ENCODE data around the gene RABGAP1L. TPM values are rescaled to one million over a fixed set of nuclear protein-coding genes. Genes with fewer than 3 reads are reported as not detected.

The RABGAP1L gene
- total RNA-seq, 2 donors from 2014 or later, result 51.4 to 124 TPM

GRCh38 chr1:174898102-174898797 lies 738.9 kb downstream of the RABGAP1L start:
- no peaks in the 10 kb centered on the region for H3K9me3 ChIP-seq
- intact Hi-C loops (cut with DNase I), result no loop called here
- 14 to 29% methylated on average over 3 of the region's 3 CpGs for WGBS, 2 donors

GRCh38 chr1:174900317-174900716 lies 741.0 kb downstream of the RABGAP1L start:
- TF ChIP-seq POLR2A (IDR thresholded peaks at IDR 0.05) (no peak), CTCF (IDR thresholded peaks at IDR 0.05) (no peak)
- Histone ChIP-seq H3K4me3 (no peak overlapping the region), H3K27me3 (no peaks in the 10 kb centered on the region), H3K9me3 (no peaks in the 10 kb centered on the region), H3K27ac (no peak overlapping the region), H3K36me3 (replicated peaks in 1 of 2; ENCODE audit: insufficient read depth in 1 of 2, low read depth in 2 of 2) (no peaks in the 10 kb centered on the region), H3K4me1 (peaks cover 57% of the 10 kb centered on the region)
- DNase-seq (no peak), ATAC-seq (no peak)
- WGBS, 2 donors, result 92 to 93% methylated on average over 3 of the region's 3 CpGs
- intact Hi-C loops (cut with DNase I), result no loop called here

More at GRCh38 chr1:174898102-174898797, 738.9 kb downstream of the RABGAP1L start:
- ATAC-seq, result peak; percentile 77
- Histone ChIP-seq H3K27ac (peak overlapping the region in 3 of 4 donors; percentile 70 to 84 (median 71)), H3K4me1 (peaks cover 70% of the 10 kb centered on the region), H3K4me3 (no peak overlapping the region), H3K27me3 (no peaks in the 10 kb centered on the region), H3K36me3 (replicated peaks in 1 of 2; ENCODE audit: insufficient read depth in 1 of 2, low read depth in 2 of 2) (no peaks in the 10 kb centered on the region)
- peak in 1 of 4 donors; percentile 21 for DNase-seq
- TF ChIP-seq CTCF (IDR thresholded peaks at IDR 0.05) (no peak), POLR2A (IDR thresholded peaks at IDR 0.05) (peak in 1 of 3 donors; percentile 5)

- Histone ChIP-seq H3K4me3 (no peak overlapping the region), H3K27me3 (no peaks in the 10 kb centered on the region), H3K36me3 (replicated peaks in 1 of 2; ENCODE audit: insufficient read depth in 1 of 2, low read depth in 2 of 2) (no peaks in the 10 kb centered on the region), H3K27ac (peak overlapping the region in 3 of 4 donors; percentile 55 to 68 (median 67)), H3K9me3 (no peaks in the 10 kb centered on the region), H3K4me1 (peaks cover 50% of the 10 kb centered on the region)
- DNase-seq (peak; percentile 73 to 83 (median 76)), ATAC-seq (peak; percentile 86)
- TF ChIP-seq POLR2A (IDR thresholded peaks at IDR 0.05), result peak in 2 of 3 donors; percentile 56 to 60
- TF ChIP-seq CTCF (IDR thresholded peaks at IDR 0.05), result no peak
- WGBS, 2 donors, result 27 to 33% methylated on average over 4 of the region's 4 CpGs
- intact Hi-C loops (cut with DNase I), result no loop called here
These were observed 743.3 kb downstream of the RABGAP1L start for GRCh38 chr1:174902531-174903099.

GRCh38 chr1:174911606-174912005 lies 752.3 kb downstream of the RABGAP1L start:
- Histone ChIP-seq H3K4me1 (peaks cover 29% of the 10 kb centered on the region), H3K27me3 (no peaks in the 10 kb centered on the region), H3K27ac (no peak overlapping the region), H3K36me3 (replicated peaks in 1 of 2; ENCODE audit: insufficient read depth in 1 of 2, low read depth in 2 of 2) (no peaks in the 10 kb centered on the region), H3K4me3 (no peak overlapping the region), H3K9me3 (no peaks in the 10 kb centered on the region)
- ATAC-seq (no peak), DNase-seq (no peak)
- intact Hi-C loops (cut with DNase I), result no loop called here
- WGBS, 2 donors, result 87 to 88% methylated on average over 3 of the region's 3 CpGs
- no peak for TF ChIP-seq CTCF (IDR thresholded peaks at IDR 0.05)
- TF ChIP-seq POLR2A (IDR thresholded peaks at IDR 0.05), result no peak

Data from body of pancreas (tissue), 4 donors.